K562 (cell line): Measurements from ENCODE around the gene PPP1R12B. TPM values are rescaled to one million over a fixed set of nuclear protein-coding genes. Genes with fewer than 3 reads are reported as not detected.
"Not testable (repeated sequence)": the region's sequence is repeated elsewhere in the genome, so short reads cannot be mapped to it uniquely, and the experiment has no call there.

Source experiments
- ATAC-seq: fragments of 200-7000 bp; cut with Tn5 transposase; 3 replicates; pipeline ENCODE4 v1.9.1; 2020; ENCODE audit warnings: moderate library complexity
- BruUV-seq: library from RNA; stranded (reverse); fragments of 400-500 nt; replicated peaks from 2 replicates; lab custom pipeline; 2021; lab: Mats Ljungman, UMichigan
- CTCF ChIA-PET: fragments of 300-600 bp; formaldehyde crosslinking; extraction: SDS; loops from one replicate; lab custom pipeline; 2021; ENCODE audit warnings: low intra/inter-chr PET ratio; lab: Yijun Ruan, JAX
- POLR2A ChIA-PET: fragments of 300-600, 350-650 bp; sonication (Branson Sonifier 250); formaldehyde crosslinking; extraction: SDS; loops from one replicate; lab custom pipeline; 2021; ENCODE audit warnings: antibody characterized with exemption, inconsistent platforms; lab: Yijun Ruan, JAX
- DNase-seq, 4 experiments: peaks; one replicate each; pipeline versions ENCODE4 v3.0.0 to v3.0.0-alpha.2; 2011 to 2018; ENCODE audit warnings: low spot score in 3 of 4, mixed read lengths in 3 of 4; ENCODE audit errors: extremely low read depth in 1 of 4
- FAIRE-seq: peaks from 2 replicates; lab custom pipeline; 2011; peaks lifted over from hg19 to GRCh38; lab: Jason Lieb, UNC
- H2AFZ ChIP-seq: 2 replicates; pipeline ENCODE4 v1.6.0; 2011; ENCODE audit warnings: low read depth, low read length, control low read depth, inconsistent platforms
- H3K27ac ChIP-seq: fragments of 200-600 bp; 3 replicates; pipeline ENCODE4 v1.8.0; 2011; ENCODE audit warnings: low read depth, mild to moderate bottlenecking, control low read depth, inconsistent platforms, low read length, moderate library complexity, mixed read lengths; ENCODE audit errors: extremely low read depth
- H3K27me3 ChIP-seq, 2 experiments: fragments of 300-600 bp in 1 of 2; 2 replicates in 1 of 2; 3 replicates in 1 of 2; pipeline versions ENCODE4 v1.6.0 to v1.8.0; 2011; ENCODE audit warnings: inconsistent platforms in 2 of 2, low read length in 2 of 2, mild to moderate bottlenecking in 1 of 2, mixed read lengths in 1 of 2, moderate library complexity in 1 of 2; ENCODE audit not compliant: control insufficient read depth in 2 of 2, insufficient read depth in 2 of 2
- H3K36me3 ChIP-seq: fragments of 300-600 bp; 3 replicates; pipeline ENCODE4 v1.8.0; 2011; ENCODE audit warnings: mild to moderate bottlenecking, low read length, inconsistent platforms; ENCODE audit not compliant: control insufficient read depth, insufficient read depth
- H3K4me1 ChIP-seq, 2 experiments: fragments of 200-600 bp in 1 of 2; replicated peaks in 1 of 2; 2 replicates in 1 of 2; 3 replicates in 1 of 2; pipeline versions ENCODE4 v1.5.1 to v1.8.0; 2011; ENCODE audit warnings: inconsistent platforms in 2 of 2, low read length in 2 of 2, mild to moderate bottlenecking in 1 of 2, mixed read lengths in 1 of 2, moderate library complexity in 1 of 2; ENCODE audit not compliant: control insufficient read depth in 2 of 2, insufficient read depth in 2 of 2
- H3K4me2 ChIP-seq: 2 replicates; pipeline ENCODE4 v1.6.1; 2011; ENCODE audit warnings: low read length, control low read depth, inconsistent platforms, mixed read lengths; ENCODE audit not compliant: insufficient read depth
- H3K4me3 ChIP-seq: fragments of 200-600 bp; sonication (generic), shearing (Covaris generic); 2 replicates; pipeline ENCODE4 v1.5.1; 2016; ENCODE audit warnings: control low read depth, inconsistent platforms
- H3K79me2 ChIP-seq: fragments of 200-600 bp; 3 replicates; pipeline ENCODE4 v1.8.0; 2011; ENCODE audit warnings: low read length, inconsistent platforms; ENCODE audit not compliant: control insufficient read depth, insufficient read depth
- H3K9ac ChIP-seq, 2 experiments: 2 replicates each; pipeline versions ENCODE4 v1.6.0 to v1.6.1; 2011; ENCODE audit warnings: low read depth in 2 of 2, low read length in 2 of 2, control low read depth in 1 of 2, inconsistent platforms in 1 of 2, mild to moderate bottlenecking in 1 of 2, mixed read lengths in 1 of 2; ENCODE audit not compliant: insufficient read depth in 1 of 2
- H3K9me1 ChIP-seq: one replicate; pipeline ENCODE4 v1.6.0; 2011; ENCODE audit warnings: inconsistent platforms, mild to moderate bottlenecking, low read length, moderate library complexity; ENCODE audit not compliant: control insufficient read depth, insufficient read depth
- H3K9me3 ChIP-seq: replicated peaks from 2 replicates; pipeline ENCODE4 v1.5.1; 2011; ENCODE audit warnings: low read depth, low read length, inconsistent platforms; ENCODE audit not compliant: control insufficient read depth, insufficient read depth
- H4K20me1 ChIP-seq: replicated peaks from 2 replicates; pipeline ENCODE4 v1.6.1; 2011; ENCODE audit warnings: low read length, inconsistent platforms, mixed read lengths; ENCODE audit not compliant: control insufficient read depth, insufficient read depth
- ARID2 ChIP-seq: fragments of 450-650 bp; IDR thresholded peaks from 2 replicates; pipeline ENCODE4 v1.6.1; 2017; ENCODE audit warnings: antibody characterized with exemption, mild to moderate bottlenecking
- CCAR2 ChIP-seq: fragments of 200-400 bp; formaldehyde crosslinking; IDR thresholded peaks from 2 replicates; pipeline ENCODE4 v1.6.1; 2017; ENCODE audit warnings: mild to moderate bottlenecking, low read depth, low read length
- HNRNPH1 ChIP-seq: fragments of 200-400 bp; formaldehyde crosslinking; optimal IDR thresholded peaks from 2 replicates; pipeline ENCODE3; 2017; ENCODE audit warnings: low read depth, mild to moderate bottlenecking, low read length, moderate library complexity
- MAFK ChIP-seq: IDR thresholded peaks from 2 replicates; pipeline ENCODE4 v1.6.1; 2011; ENCODE audit warnings: low read length, improper control_type of control experiment
- RAD21 ChIP-seq, 2 experiments: fragments of 250-450 bp in 1 of 2; fragments of 450-650 bp in 1 of 2; sonication (Bioruptor Pico) in 1 of 2; formaldehyde crosslinking in 1 of 2; IDR thresholded peaks in 1 of 2; conservative IDR thresholded peaks in 1 of 2; 2 replicates each; pipeline versions ENCODE4 v1.4.0 to v1.8.0; 2020 to 2022; ENCODE audit warnings: mild to moderate bottlenecking in 2 of 2, moderate library complexity in 1 of 2
- WGBS: fragments of 100-300 bp; shearing (Covaris generic); methylation state at CpG from one replicate; pipeline ENCODE4 v1.1.6; 2016; ENCODE audit warnings: low coverage, mixed read lengths; ENCODE audit not compliant: insufficient coverage; ENCODE audit errors: missing lambda C conversion rate; 5-methylcytosine and 5-hydroxymethylcytosine counted together
- in situ Hi-C: fragments of 300-500 bp; cut with MboI; formaldehyde crosslinking; loops from 4 replicates; pipeline ENCODE4 v1.15.0; 2018; ENCODE audit warnings: inconsistent platforms, mixed read lengths
- intact Hi-C: fragments of 100-400 bp; cut with micrococcal nuclease; formaldehyde crosslinking; loops from 2 replicates; pipeline ENCODE4 v1.14.2; 2022
- polyA plus RNA-seq, 8 experiments: library from polyadenylated mRNA; depleted of rRNA in 4 of 8; stranded (reverse) in 5 of 8; unstranded in 3 of 8; fragments of >200 nt; fragmentation: Nextera tagmentation in 2 of 8; fragmentation: Illumina TruSeq in 1 of 8; extraction: Ambion mirVana in 2 of 8; extraction: Trizol in 1 of 8; gene quantifications; 2 replicates each; pipeline versions ENCODE4 v1.2.1 to v1.2.3, GENCODE V29; 2011 to 2014; ENCODE audit warnings: inconsistent platforms in 1 of 8, missing spikeins in 1 of 8
- total RNA-seq, 7 experiments: library from RNA; depleted of rRNA in 6 of 7; stranded (reverse); fragments of >200 nt in 6 of 7; fragmentation: Illumina TruSeq in 2 of 7; extraction: Trizol in 2 of 7; gene quantifications; 2 replicates each; pipeline versions ENCODE4 v1.2.1 to v1.2.3, GENCODE V29; 2011 to 2021; ENCODE audit warnings: low replicate concordance in 1 of 7
- TF ChIP-seq, protein P1 (sequence below), 3 experiments: IDR thresholded peaks in 2 of 3; conservative IDR thresholded peaks in 1 of 3; 2 replicates each; pipeline ENCODE4 v1.5.1; 2011 to 2012; ENCODE audit warnings: low read length in 3 of 3, mild to moderate bottlenecking in 3 of 3, control low read depth in 2 of 3, improper control_type of control experiment in 1 of 3, inconsistent platforms in 1 of 3, low read depth in 1 of 3, mixed read lengths in 1 of 3, moderate library complexity in 1 of 3; ENCODE audit not compliant: insufficient read depth in 2 of 3
- TF ChIP-seq, protein P2 (sequence below): sonication (generic); formaldehyde crosslinking; IDR thresholded peaks from 2 replicates; pipeline ENCODE4 v1.8.1; 2023; ENCODE audit warnings: mild to moderate bottlenecking, missing genetic modification reagents, moderate library complexity
- TF ChIP-seq, protein P3 (sequence below): fragments of 450-650 bp; formaldehyde crosslinking; IDR thresholded peaks from 2 replicates; pipeline ENCODE4 v1.4.0; 2020; ENCODE audit warnings: mild to moderate bottlenecking, moderate library complexity

Gene PPP1R12B
- total and polyA plus RNA-seq, 9 of the 15 experiments (the other 6 are each of a cell fraction or from before 2014, with no cell fraction given), result 0.73 to 16.9 (median 13.6) TPM

DNA sequence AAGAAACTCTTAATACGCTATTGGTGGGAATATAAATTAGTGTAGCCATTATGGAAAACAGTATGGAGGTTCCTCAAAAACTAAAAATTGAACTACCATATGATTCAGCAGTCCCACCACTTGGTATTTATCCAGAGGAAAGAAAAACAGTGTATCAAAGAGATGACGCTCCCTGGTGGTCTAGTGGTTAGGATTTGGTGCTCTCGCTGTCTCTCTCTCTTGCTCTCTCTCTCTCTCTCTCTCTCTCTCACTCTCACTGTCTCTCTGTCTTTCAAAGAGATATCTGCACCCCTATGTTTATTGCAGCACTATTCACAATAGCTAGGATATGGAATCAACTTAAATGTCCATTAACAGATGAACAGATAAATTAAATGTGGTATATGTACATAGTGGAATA, 151.5 kb downstream of the PPP1R12B start:
- H3K4me1 ChIP-seq, DNase-seq, H4K20me1 ChIP-seq, H3K4me3 ChIP-seq, H3K27me3 ChIP-seq, BruUV-seq, H2AFZ ChIP-seq, H3K27ac ChIP-seq, H3K9ac ChIP-seq, POLR2A ChIA-PET, FAIRE-seq, H3K9me3 ChIP-seq, H3K9me1 ChIP-seq, H3K4me2 ChIP-seq, ATAC-seq, H3K79me2 ChIP-seq: not testable (repeated sequence)
- H3K36me3 ChIP-seq, result peaks cover 37% of the 10 kb centered on the region
- CTCF ChIA-PET, result interaction anchor here (2.0 to 2.1 kb wide), 2 partner anchors 72 to 125 kb away, joined by 7 to 22 read pairs; no protein-coding TSS in a partner anchor
- intact Hi-C loops, result loop anchor here (2.0 to 10.0 kb wide), 2 partner anchors 105 to 219 kb away; no protein-coding TSS in a partner anchor
- TF ChIP-seq RAD21 (CRISPR knock-in tag; conservative IDR thresholded peaks at IDR 0.05 in 1 of 2, IDR thresholded peaks at IDR 0.05 in 1 of 2), result peak in 1 of 2 experiments; percentile 29; a peak in 2 of 4 replicates
- 81% methylated on average over 3 of the region's 3 CpGs for WGBS
- in situ Hi-C loops, result loop anchor here (25.0 kb wide), 1 partner anchor 212 kb away; the partner anchor contains the start of gene SYT2

DNA sequence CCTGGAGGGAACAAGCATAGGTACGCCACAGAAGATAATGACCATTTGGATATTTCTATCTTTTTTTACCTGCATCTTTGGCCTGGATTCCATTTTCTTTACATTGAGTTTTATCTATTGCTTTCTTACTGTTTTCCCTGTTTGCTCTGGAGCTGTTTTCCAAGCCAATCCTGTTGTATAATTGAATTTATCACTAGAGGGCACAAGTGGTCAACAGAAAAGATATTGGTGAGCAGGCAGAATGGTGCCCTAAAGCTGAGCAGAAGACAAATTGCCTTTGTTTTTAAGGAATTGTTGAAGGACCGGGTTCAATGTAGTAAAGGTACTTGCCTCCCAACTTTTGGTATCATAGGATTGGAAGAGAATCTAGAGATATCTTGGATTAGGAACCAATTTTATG, 152.8 kb downstream of the PPP1R12B start:
- CTCF ChIA-PET, result interaction anchor here (0.7 to 2.1 kb wide), 8 partner anchors 69 to 218 kb away, joined by 3 to 22 read pairs (median 6); no protein-coding TSS in a partner anchor
- Histone ChIP-seq H3K27me3 (no peaks in the 10 kb centered on the region), H3K27ac (no peak overlapping the region), H3K9ac (no peak overlapping the region), H3K9me3 (no peaks in the 10 kb centered on the region), H4K20me1 (no peaks in the 10 kb centered on the region), H3K79me2 (no peaks in the 10 kb centered on the region), H3K4me3 (no peak overlapping the region), H3K4me1 (no peaks in the 10 kb centered on the region), H2AFZ (no peak overlapping the region), H3K36me3 (peaks cover 26% of the 10 kb centered on the region), H3K4me2 (no peak overlapping the region), H3K9me1 (no peaks in the 10 kb centered on the region)
- DNase-seq, result peak in 3 of 4 experiments; percentile 13 to 47 (median 17)
- intact Hi-C loops, result loop anchor here (1.0 to 10.0 kb wide), 3 partner anchors 70 to 218 kb away; no protein-coding TSS in a partner anchor
- in situ Hi-C loops, result no loop called here
- BruUV-seq, result no TSS peak
- FAIRE-seq, result peak; percentile 75
- POLR2A ChIA-PET, result interaction anchor here (1.0 to 1.2 kb wide), 2 partner anchors 9 to 124 kb away, joined by 3 read pairs; no protein-coding TSS in a partner anchor
- 26% methylated on average over 2 of the region's 2 CpGs for WGBS
- ATAC-seq, result peak; percentile 86
- TF ChIP-seq, protein P1, sequence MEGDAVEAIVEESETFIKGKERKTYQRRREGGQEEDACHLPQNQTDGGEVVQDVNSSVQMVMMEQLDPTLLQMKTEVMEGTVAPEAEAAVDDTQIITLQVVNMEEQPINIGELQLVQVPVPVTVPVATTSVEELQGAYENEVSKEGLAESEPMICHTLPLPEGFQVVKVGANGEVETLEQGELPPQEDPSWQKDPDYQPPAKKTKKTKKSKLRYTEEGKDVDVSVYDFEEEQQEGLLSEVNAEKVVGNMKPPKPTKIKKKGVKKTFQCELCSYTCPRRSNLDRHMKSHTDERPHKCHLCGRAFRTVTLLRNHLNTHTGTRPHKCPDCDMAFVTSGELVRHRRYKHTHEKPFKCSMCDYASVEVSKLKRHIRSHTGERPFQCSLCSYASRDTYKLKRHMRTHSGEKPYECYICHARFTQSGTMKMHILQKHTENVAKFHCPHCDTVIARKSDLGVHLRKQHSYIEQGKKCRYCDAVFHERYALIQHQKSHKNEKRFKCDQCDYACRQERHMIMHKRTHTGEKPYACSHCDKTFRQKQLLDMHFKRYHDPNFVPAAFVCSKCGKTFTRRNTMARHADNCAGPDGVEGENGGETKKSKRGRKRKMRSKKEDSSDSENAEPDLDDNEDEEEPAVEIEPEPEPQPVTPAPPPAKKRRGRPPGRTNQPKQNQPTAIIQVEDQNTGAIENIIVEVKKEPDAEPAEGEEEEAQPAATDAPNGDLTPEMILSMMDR (IDR thresholded peaks at IDR 0.05 in 2 of 3, conservative IDR thresholded peaks at IDR 0.05 in 1 of 3; ENCODE audit: insufficient read depth in 2 of 3, low read depth in 1 of 3, low read length in 3 of 3), result peak; percentile 47 to 76 (median 54); a peak in 3 of 6 replicates
- TF ChIP-seq RAD21 (CRISPR knock-in tag; conservative IDR thresholded peaks at IDR 0.05 in 1 of 2, IDR thresholded peaks at IDR 0.05 in 1 of 2), result peak; percentile 94 to 96
- TF ChIP-seq HNRNPH1, result no peak
- TF ChIP-seq, protein P2, sequence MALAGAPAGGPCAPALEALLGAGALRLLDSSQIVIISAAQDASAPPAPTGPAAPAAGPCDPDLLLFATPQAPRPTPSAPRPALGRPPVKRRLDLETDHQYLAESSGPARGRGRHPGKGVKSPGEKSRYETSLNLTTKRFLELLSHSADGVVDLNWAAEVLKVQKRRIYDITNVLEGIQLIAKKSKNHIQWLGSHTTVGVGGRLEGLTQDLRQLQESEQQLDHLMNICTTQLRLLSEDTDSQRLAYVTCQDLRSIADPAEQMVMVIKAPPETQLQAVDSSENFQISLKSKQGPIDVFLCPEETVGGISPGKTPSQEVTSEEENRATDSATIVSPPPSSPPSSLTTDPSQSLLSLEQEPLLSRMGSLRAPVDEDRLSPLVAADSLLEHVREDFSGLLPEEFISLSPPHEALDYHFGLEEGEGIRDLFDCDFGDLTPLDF (CRISPR knock-in tag), result 0 out of 2 replicates have a peak, but pooled peaks have one; percentile 26
- peak; percentile 36; the same call in 1 of the 2 replicates for TF ChIP-seq MAFK
- TF ChIP-seq ARID2, result peak; percentile 91
- TF ChIP-seq CCAR2, result no peak
- TF ChIP-seq, protein P3, sequence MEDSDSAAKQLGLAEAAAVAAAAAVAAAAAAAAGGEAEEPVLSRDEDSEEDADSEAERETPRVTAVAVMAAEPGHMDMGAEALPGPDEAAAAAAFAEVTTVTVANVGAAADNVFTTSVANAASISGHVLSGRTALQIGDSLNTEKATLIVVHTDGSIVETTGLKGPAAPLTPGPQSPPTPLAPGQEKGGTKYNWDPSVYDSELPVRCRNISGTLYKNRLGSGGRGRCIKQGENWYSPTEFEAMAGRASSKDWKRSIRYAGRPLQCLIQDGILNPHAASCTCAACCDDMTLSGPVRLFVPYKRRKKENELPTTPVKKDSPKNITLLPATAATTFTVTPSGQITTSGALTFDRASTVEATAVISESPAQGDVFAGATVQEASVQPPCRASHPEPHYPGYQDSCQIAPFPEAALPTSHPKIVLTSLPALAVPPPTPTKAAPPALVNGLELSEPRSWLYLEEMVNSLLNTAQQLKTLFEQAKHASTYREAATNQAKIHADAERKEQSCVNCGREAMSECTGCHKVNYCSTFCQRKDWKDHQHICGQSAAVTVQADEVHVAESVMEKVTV (CRISPR knock-in tag), result peak; percentile 92
